ENCODE measurements around the gene IGSF21.

Gene IGSF21

DNA sequence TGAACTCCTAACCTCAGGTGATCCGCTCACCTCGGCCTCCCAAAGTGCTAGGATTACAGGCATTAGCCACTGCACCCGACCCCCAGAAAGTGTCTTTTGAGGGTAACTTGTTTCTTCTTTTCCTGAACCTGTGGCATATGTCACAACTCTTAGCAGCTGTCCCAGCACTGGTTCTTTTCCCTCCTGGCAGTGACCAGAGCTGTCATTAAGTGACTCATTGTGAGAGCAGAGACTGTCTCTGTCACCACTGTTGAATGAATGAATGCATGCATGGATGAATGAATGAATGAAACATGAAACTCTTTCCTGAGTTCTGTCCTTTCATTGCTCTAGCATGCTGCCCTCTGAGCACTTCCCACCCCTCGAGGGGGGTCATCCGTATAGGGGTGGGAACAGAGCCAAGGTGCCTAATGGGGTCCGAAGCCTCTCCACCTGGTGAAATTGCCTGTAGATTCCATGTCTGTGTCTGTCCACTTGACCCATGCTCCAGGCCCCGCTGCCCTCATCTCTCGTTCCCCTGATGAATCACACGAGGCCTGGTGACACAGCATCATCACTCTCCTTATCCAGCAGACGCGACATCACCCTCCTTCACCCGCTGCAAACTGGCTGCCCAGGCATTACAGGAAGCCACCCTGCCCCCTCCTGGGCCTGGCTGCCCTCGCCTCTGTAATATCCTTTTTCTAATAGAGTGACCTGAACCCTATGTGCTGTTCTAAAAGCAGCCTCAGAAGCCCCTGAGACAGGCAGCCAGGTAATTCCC lies 75.0 kb downstream of the IGSF21 start:
- no peak for DNase-seq

DNA sequence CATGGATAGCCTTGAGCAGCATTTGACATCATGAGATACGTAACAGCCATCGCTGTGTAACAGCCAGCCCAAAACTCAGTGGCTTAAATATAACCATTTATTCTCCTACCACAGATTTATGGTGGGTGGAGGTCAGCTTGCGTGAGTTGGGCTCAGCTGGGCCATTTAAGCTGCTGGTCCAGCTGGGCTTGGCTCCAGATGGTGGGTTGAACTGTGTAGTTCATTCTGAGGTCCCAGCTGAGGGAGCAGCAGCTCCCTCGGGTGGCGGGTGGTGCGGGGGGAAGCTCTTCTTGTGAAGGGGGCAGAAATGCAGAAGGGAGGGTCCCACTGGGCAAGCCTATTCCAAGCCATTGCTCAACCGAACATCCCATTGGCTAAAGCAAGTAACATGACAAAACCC lies 75.9 kb downstream of the IGSF21 start:
- DNase-seq, result no peak

DNA sequence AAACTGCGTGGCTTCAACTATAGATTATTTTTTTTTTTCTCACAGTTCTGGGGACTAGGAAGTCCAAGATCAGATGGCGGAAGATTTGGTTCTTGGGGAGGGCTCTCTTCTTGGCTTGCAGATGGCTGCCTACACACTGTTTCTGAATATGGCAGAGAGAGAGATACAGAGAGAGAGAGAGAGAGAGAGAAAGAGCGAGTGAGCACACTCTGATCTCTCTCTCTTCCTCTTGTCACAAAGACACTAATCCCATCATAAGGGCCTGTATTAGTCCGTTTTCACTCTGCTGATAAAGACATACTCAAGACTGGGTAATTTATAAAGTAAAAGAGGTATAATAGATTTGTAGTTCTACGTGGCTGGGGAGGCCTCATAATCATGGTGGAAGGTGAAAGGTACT lies 79.5 kb downstream of the IGSF21 start:
- no peak for DNase-seq

DNA sequence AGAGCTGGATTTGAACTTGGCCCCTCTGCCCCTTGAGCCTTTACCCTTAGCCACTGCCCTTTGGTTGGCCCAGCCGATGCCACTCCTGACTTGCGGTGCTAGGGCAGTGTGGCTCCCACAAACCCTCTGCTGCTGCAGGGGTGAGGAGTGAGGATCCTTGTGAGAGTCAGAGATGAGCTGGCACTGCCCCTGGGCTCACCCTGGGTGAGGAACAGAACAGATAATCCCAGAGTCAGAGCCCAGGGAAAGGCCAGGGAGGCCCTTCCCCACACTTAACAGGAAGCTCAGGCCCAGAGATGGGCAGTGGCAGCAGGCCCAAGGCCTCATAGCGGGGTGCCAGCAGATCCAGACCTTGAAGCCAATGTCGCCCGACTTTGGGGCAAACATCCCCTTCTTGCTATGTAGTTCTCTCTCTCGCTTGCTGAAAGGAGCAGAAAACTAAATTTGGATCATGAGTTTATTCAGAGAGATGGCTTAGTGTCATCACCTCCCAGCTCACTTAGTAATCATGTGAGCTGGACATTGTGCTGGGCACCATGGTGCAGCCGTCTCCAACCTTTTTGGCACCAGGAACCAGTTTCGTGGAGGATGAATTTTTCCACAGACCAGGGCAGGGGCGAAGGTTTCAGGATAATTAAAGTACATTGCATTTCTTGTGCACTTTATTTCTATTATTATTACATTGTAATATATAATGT lies 81.4 kb downstream of the IGSF21 start:
- no peak for DNase-seq

DNA sequence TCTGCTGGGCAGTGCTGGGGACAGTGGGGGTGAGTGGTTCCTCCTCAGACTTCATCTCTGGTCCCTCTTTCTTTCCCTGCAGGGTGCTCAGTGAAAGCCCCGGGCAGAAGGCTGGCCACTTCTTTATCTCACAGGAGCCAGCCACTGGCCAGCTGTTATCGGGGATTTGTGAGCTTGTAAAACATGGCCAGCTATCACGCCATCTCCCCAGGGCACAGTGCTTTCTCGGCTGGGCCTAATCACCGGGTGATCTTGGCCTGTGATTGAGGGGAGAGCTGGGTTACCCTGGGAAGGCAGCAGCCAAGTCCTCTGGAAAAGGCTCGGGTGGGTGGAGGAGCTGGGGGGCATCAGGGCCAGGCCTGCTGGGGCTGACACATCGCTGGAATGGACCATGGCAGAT lies 83.0 kb downstream of the IGSF21 start:
- no peak for DNase-seq

DNA sequence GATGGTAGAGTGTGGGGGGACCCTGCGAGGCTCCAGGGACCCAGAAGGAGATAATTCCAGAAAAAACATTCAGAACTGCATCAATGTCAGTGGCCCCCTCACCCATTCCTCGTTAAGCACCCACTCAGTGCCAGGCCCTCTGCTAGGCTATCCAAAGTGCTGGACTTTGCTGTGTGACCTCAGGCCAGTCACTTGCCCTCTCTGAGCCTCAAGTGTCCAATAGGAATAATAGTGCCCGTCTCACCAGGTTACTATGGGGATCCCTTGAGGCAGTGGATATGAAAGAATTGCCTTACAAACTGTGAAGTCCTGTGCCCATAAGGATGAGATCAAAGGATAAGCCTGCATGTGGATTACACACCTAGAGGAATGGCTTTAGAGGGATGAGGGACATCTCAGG lies 83.4 kb downstream of the IGSF21 start:
- DNase-seq, result no peak

DNA sequence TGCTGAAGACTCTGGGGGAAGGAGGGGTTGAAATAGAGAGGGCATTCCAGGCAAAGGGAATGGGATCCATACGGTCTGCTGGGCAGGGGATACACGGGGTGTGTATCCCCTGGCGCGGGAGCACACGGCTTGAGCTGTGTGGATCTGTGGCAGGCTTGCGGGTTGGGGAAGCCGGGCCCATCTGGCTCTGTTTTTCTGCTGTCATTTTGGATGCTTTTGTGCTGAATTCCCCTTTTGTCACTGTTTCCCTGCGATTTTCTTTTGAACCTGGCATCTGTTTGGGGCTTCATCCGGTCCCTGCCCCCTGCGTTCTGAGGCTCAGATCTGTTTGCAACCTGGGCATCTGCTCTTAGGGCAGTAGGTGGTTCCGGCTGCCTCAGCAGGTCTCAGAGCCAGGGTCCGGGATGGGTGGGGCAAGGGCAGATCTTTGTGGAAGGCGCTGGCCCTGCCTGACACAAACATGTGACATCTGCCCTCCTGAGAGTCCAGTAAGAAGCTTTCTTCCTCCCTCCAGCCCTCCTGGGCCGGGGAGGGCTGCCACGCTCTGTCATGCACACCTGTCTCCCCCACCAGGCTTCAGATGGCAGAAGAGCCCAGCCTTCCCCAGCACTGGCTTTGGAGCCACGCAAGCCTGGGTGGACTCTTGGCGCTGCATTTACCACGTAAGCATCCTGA lies 84.0 kb downstream of the IGSF21 start:
- no peak for DNase-seq

DNA sequence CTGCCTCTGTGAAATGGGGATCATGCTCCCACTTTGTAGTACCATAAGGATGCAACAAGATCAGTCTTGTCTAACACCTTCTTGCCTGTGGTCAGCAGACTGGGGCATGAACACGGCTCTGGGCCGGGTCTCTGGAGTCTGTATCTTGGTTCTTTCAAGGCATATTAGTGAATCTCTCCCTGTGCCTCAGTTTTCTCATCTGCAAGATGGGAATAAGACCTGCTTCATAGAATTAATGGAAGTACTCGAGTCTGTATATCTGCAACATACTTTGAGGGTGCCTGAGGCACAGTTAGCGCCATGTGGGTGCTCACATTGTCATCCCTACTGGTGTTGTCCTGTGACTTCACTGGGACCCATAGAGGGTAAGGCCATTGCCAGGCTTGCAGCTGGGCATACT lies 84.6 kb downstream of the IGSF21 start:
- DNase-seq, result no peak

DNA sequence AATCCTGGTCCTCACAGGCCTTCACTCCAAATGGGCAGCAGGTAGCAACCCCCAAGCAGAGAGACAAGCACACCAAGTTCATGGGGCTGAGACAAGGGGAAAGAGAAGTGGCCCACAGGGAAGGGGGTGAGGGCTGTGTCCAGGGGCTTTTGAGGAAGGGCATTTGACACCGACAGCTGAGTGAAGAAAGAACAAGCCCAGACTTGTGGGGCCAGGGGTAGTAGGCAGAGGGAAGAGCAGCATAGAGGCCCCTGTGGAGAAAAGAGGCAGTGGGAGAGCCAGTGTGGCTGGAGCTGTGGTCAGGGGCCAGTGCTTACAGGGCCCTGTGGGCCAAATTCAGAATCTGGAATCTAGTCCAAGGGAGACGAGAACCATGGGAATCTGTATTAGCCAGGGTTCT lies 85.4 kb downstream of the IGSF21 start:
- no peak for DNase-seq

DNA sequence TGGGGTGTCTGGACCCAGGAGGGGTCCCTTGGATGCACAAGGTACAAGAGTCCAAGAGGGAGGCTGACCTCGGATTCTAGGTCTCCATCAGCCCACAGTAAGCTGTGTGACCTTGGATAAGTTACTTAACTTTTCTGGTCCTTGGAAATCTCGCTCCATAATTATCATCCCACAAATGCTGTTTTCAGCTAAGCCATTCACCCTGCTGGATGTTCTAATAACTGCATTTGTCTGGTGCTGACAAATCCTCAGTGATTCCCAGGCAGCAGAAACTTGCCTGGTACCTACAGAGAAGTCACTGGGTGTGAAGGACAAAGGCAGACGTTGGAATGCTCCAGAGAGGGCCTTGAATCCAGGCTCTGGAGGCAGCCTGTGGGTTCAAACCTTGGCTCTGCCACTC lies 89.7 kb downstream of the IGSF21 start:
- DNase-seq, result no peak

DNA sequence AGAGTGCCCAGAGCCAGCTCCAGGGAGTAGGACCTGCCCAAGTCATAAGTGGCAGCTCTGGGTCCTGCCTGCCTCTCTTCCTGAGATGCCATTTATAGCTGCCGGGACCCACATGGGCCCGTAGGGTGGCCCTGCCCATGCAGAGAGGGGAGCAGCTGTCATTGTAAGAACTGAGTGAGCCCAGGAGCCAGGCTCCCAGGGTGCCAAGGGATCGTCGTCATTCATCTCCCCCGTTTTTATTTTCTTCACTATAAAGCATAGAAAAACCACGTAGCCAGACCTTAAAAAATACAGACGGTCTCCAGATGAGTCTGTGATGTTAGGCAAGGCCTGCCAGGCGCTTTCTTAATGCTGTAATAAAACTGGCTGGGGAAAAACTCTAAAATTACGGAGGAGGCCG lies 90.7 kb downstream of the IGSF21 start:
- DNase-seq, result no peak

DNA sequence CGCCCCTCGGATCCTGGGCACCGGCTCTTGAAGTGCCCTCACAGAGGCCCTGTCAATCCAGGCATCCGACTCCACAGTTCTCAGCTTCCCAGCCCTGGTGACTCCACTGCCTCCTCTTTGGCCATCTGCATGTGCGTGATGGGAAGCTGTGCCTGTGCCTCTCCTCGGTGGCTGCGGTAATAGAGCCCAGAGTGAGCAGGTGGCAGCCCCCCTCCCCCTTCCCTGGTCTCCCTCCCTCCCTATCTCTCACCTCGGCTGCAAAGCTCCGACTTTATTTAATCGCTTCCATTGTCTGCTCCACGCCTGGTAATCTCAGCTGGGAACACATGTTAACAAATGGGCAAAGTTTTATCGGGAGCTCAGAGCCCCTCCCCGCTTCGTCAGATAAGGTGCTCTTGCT lies 91.9 kb downstream of the IGSF21 start:
- no peak for DNase-seq

DNA sequence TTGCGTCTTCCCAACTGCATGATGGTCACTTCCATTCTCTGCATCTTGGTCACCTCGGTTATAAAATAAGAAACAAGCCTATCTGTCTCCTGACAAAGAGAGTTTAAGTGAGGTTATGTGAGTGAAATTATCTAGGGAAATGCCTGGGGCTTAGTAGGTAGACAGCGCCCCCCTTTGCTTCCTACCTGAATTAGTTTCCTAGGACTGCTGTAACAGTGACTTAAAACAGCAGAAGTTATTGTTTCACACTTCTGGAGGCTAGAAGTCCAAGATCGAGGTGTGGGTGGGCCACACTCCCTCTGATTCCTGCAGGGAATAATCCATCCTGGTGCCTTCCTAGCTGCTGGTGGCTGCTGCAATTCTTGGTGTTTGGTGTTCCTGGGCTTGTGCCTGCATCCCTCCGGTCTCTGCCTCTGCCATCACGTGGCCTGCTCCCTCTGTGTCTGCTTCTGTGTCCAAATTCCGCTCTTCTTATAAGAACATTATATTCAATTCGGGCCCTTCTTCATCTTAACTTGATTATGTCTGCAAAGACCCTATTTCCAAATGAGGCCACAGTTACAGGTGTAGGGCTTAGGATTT lies 92.6 kb downstream of the IGSF21 start:
- no peak for DNase-seq

DNA sequence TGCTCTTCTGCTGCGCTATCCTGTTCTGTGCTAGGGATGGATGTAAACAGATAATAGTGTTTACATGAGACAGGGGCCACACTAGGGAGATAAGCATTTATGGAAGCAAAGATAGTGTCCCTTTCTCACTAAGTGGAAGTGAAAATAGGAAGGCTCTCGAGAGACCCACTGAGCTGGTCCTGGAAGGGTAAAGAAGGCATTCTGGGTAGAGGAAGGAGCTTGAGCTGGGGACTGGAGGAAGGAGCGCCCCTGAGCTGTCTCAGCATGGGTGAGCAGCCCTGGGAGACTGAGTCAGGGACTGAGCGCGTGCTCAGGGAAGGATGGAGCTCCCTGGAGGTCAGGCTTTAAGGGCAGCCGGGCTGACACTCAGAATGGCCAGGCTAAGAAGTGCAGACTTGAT lies 93.3 kb downstream of the IGSF21 start:
- DNase-seq, result no peak

DNA sequence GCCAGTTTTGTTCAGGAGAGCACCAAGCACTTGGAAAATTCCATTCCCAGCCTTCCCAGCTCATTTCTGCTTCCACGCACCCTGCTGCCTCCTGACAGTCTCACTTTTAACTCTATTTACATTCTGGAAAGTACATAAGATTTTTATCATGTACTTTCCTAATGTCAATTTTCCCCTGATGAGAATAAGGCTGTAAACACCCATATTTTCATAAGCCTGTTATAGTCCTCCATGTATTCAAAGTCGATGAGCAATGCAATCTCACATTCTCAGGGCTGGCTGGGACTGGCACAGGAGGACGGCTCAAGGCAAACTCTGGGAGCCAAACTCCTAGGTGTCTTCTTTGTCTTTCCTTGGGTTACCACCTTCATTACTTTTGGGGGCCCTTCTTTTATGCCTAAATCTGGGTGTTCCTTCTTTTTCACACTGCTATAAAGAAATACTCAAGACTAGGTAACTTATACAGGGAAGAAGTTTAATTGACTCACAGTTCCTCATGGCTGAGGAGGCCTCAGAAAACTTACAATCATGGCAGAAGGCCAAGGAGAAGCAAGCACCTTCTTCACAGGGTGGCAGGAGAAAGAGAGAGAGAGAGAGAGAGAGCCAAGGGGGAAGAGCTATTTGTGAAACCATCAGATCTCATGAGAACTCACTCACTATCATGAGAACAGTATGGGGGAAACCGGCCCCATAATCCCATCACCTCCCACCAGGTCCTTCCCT lies 94.6 kb downstream of the IGSF21 start:
- no peak for DNase-seq

DNA sequence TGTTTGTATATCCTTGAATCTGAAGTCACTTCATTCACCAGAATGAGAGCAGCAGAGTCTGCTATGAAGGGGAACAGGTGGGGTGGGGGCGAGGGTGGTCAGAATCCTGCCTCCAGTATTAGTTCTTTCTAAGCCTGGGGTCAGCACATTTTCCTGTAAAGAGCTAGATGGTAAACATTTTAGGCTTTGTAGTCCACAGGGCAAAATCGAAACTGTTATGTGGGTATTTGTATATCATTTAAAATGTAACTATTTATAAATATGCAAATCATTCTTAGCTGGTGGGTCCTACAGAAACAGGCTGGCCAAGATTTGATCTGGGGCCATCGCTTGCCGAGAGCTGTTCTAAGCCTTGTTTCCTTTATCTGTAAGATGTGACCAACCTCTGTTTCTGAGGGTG lies 96.0 kb downstream of the IGSF21 start:
- no peak for DNase-seq

DNA sequence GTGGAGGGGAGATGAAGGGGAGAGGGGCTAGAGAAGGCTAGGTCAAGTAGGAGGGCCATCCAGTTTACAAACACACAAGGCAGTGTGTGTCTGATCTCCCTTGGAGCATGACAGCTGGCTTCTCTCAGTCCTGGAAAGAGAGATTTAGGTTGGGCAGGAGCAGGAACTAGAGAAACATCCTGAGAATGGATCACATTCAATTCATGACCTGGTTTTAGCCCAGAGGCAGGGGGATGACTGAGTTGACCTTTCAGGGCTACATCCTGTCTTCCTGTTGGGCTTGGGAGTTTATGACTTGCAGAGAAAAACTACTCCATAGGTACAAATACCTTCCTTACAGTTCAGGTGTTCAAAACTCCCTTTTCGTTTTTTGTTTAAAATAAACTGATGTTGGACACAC lies 97.0 kb downstream of the IGSF21 start:
- no peak for DNase-seq

DNA sequence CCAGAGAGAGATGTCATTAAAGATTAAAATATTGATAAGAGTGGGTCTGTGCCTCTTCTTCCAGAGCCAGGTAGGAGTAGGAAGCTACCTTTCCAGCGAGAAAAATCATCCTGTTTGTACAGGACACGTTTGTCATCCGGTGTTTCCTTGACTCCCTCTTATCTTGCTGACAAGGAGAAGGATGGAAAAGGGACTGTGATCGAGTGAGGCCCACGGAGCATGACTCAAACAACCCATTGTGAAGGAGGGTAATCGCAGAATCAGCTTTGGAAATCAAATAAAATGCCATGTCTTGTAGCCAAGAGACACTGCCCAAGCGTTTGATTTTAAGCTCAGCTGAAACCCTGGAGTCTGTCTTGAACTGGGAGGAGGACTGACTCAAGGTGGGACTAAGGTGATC lies 97.7 kb downstream of the IGSF21 start:
- DNase-seq, result no peak

DNA sequence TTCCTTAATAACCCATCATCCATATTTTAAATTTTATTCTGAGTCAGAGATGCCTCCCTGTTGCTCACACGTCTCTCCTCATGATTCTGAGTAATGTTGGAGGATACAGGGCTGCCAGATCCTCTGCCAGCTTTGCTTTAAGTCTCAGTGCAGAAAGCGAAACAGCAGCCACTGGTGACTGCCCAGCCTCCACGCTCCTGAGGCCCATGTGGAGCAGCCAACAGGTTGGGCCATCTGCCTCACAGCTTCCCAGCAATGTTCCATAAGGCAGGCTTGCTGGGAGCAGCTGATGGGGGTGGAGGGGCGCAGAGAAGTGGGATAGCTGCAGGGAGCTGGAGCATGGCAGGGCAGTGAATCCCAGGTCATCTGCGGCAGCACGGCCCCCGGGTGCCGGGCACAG lies 104.2 kb downstream of the IGSF21 start:
- no peak for DNase-seq

DNA sequence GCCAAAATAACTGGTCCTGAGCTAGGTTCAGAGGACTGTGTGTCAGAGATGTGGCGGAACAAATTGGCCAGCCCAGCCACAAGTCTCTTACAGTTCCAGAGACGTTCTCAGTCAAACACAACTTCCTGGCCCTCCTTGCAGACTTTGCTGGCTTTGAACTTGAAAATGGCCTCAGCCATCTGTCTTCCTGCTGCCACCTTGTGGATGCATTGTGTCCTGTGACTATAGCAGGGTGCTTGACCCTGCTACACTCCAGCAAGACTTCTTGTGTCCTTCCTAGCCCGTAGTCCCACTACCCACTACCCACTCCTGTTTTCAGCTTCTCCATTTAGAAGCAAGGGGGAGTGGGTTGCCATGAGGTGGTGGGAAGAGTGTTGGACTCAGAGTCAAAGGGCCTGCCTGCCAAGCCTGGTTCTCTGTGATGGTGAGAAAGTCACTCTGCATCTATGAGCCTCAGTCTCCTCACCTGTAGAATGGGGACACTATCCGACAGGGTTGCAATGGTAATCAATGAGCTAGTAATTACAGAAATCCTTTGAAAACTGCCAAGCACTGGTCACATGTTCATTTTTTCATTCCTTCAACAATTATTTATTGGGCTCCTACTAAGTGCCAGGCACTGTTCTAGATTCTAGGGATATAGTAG lies 109.9 kb downstream of the IGSF21 start:
- no peak for DNase-seq

DNA sequence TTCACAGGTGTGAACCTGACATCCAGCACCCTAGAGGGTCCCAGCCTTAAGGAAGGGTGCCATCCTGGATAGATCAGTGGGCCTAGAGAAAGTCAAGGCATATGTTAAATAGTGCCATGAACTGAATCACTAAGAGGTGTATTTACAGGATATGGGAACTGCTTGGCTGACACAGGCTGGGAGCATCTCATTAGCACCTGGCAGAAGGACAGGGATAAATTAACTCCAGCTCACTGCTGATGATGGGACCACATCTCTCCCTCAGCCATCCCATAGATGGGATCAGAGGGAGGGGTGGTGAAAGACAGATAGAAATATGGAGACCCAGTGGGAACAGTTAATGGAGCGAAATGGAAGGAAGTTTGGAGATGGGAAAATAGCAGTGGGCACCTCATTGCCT lies 122.0 kb downstream of the IGSF21 start:
- DNase-seq, result no peak

DNA sequence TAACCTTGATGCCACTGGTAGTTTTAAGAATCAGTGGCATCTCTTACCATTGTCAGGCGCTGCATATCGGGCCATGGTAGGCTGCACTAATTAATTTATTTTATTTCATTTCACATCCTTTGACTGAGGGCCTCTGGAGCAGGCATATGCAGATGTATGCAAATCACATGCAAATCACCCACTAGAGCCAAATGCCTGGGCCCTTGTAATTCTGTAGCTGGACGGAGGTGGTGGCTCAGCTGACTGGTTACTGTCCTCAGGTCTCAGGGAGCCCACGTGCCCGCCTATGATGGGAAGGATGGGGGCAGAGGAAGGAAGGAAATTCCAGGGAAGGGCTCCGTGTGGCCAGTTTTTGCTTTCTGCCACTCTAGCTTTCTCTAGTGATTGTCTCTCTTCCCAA lies 122.7 kb downstream of the IGSF21 start:
- DNase-seq, result no peak

DNA sequence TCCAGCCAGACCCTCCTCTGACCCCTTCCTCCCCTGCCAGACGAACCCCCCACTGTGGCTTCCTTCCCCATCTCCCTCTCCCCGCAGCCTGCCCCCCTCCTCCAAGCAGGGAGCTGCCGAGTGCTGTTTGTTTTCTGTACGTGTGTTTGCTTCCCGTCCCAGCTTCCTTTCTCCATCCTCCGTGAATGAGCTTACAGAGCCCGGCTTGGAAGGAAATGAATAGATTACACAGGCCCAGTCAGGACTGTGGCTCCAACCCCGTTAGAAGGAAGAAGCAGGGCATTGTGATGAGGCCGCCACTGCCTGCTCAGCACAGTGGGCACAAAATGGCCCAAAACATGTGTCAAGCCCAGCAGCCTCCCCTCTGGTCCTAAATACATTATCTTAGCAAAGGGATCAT lies 123.2 kb downstream of the IGSF21 start:
- DNase-seq, result no peak

Measured in activated CD4-positive, CD25-positive, alpha-beta regulatory T cell treated with anti-CD3 and anti-CD28 coated beads, Interleukin-2, amount 50 U/mL, for 72 hours (primary cell).